HG03442 (cell line): Measurements from ENCODE around the gene KIF13A.
"Not testable (repeated sequence)": the region's sequence is repeated elsewhere in the genome, so short reads cannot be mapped to it uniquely, and the experiment has no call there.

Experiments used
- ATAC-seq: cut with Tn5 transposase; IDR thresholded peaks from one replicate; pipeline ENCODE4 v1.9.1; 2021; ENCODE audit warnings: mild to moderate bottlenecking, moderate library complexity; ENCODE audit not compliant: unreplicated experiment

The KIF13A gene

DNA sequence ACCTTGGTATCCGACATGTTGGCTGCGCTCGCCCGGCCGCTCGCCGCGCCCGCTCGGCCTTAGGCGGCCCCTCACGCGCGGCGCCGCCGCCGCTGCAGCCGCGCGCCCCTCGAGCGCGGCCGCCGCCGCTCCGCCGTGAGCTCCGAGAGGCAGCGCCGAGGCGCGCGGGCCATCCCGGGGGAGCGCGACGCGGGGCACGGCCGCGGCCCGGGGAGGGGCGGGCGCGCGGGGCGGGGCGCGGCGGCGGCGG is at the start of gene KIF13A:
Gene KIF13A (minus strand): TSS at position 189 of the 250 bp plus-strand sequence. CDS start 172 bp downstream, at position 17.
- peak; percentile 23 for ATAC-seq

DNA sequence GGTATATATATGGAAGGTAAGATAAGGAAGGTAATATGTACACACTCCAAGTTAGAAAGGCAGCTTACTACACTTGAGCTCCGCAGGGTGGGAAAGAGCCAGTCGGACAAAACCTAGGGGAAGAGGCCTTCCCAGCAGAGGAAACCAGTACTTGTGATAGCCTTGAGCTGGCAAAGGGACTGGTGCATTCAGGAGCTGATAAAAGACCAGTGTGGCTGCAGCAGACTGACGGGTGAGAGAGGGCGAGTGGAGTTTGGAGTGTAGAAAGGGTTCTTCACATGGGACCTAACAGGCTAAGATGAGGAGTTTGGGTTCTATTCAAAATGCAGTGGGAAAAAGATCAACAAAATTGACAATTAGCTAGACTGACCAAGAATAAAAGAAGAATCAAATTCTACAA is 49.3 kb upstream of the KIF13A start:
- no peak for ATAC-seq

DNA sequence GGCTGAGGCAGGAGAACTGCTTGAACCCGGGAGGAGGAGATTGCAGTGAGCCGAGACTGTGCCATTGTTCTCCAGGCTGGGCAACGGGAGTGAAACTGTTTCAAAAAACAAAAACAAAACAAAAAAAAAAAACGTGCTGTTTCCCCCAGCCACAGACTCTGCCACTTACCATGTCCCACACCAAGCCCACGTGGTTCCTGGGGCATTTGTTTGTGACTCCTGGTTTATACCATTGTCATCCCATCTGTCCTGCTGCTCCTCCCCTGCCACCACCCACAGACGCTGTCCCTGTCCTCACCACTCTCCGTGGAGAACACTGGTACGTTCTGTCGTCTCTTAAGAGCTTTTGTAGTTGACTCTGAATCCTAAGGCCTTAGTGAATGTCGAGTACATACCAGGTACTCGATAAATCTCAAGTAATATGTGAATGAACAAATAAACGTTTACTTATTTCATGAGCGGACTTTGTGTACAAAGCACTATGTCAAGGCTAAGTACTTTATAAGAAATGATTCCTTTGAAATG is 48.0 kb upstream of the KIF13A start:
- ATAC-seq = no peak

DNA sequence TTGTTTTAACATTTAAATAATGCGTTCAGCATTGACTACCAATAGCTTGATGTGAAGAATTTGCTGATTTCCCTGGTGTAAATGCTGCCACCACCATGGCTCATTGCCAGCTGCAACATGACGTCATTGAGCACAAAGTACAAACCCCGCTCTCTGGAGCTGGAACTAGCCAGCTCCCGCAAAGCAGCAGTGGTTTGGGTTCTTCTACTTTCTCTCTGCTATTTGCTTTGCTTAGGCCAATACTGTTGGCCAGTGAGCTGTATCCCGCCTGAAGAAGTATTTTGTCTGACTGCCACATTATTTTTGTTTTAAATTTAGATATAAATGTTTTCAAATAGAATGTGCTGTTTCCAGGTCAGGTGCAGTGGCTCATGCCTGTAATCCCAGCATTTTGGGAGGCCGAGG is 47.4 kb upstream of the KIF13A start:
- no peak for ATAC-seq

DNA sequence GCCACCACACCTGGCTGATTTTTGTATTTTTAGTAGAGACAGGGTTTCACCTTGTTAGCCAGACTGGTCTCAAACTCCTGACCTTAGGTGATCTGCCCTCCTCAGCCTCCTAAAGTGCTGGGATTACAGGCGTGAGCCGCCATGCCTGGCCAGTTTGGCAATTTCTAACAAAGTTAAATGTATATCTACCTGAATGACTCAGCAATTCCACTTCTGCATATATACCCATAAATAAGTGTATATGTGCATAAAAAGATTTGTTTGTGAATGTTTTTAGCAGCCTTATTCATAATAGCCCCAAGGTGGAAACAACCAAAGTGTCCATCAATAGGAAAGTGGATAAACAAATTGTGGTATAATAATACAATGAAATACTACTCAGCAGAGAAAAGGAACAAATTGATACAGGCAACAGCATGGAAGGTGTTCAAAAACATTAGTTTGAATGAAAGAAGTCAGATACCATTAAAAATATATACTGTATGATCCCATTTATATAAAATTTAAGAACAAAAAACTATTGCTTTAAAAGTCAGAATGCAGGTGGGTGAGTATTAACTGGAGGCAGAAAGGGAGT is 44.3 kb upstream of the KIF13A start:
- no peak for ATAC-seq

DNA sequence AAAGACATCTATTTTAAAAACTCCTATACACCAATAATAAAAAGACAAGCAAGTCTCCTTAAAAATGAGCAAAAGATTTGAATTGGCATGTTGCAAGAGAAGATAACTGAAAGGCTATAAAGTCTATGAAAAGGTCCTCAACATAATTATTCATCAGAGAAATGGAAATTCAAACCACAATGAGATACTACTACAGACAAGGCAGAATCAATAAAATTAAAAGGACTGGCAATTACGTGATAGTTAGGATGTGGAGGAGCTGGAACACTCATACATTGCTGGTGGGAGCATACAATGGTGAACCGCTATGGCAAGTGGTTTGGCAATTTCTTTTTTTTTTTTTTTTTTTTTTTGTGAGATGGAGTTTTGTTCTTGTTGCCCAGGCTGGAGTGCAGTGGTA is 43.8 kb upstream of the KIF13A start:
- ATAC-seq = no peak

DNA sequence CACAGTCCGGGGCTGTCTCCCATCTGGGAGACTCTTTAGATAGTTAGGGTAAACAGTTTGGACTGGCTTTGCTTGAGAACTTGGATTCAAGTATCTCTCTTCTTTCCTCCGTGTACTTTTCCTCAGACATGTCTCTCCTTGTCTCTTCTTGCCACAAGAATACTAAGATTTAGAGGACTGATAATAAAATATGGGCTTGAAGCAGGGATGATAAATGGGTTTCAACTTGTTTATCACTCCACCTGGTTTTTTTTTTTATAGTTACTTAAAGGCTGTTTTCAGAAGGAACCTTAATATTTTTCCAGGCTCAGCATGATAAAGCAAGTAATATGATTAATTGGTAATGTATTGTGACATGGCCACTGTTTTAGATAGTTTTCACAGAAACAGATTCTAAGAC is 40.9 kb upstream of the KIF13A start:
- no peak for ATAC-seq

DNA sequence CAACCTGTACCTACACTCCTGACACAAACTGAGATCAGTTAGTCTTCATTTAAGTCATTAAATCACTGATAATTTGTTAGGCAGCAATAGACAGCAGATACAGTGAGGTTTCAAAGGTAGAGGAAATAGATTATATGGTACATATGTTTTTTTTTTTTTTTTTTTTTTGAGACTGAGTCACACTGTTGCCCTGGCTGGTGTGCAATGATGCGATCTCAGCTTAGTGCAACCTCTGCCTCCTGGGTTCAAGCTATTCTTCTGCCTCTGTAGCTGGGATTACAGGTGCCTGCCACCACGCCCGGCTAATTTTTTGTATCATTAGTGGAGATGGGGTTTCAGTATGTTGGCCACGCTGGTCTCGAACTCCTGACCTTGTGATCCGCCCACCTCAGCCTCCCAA is 38.2 kb upstream of the KIF13A start:
- ATAC-seq = no peak

DNA sequence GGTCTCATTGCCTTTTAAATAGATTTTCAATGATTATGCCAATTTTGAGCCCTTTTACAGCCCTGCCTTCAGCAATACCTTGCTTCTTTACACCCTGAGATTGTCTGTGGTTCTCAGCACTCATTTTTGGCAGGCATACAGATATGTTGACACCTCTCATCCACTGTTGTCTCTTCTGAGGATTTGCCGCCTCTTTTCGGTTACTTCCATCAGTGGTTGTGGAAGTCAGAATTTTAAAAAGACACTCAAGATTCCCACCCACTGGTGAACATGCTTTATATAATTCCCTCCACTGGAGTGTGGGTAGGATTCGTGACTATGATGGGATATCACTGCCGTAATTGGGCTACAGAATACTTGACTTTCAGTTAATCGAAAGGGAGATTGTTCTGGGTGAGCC is 37.4 kb upstream of the KIF13A start:
- no peak for ATAC-seq

DNA sequence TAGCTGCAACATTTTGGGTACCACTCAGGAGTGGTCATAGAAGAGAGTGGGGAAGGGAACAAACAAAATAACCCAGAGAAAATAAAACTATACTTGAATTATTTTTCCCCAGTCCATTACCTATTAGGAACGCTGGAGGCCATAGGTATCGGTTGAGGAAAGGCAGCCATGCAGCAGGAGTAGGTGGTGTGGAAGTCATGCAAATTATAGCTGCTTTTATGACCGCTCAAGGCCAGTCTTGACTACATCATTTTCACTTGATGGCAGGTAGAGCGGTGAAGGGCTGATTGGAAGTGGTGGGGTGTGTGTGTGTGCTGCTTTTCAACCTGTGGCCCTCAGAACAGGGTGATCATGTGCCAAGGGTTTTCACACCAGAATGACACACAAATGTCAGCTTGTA is 36.5 kb upstream of the KIF13A start:
- ATAC-seq = no peak

DNA sequence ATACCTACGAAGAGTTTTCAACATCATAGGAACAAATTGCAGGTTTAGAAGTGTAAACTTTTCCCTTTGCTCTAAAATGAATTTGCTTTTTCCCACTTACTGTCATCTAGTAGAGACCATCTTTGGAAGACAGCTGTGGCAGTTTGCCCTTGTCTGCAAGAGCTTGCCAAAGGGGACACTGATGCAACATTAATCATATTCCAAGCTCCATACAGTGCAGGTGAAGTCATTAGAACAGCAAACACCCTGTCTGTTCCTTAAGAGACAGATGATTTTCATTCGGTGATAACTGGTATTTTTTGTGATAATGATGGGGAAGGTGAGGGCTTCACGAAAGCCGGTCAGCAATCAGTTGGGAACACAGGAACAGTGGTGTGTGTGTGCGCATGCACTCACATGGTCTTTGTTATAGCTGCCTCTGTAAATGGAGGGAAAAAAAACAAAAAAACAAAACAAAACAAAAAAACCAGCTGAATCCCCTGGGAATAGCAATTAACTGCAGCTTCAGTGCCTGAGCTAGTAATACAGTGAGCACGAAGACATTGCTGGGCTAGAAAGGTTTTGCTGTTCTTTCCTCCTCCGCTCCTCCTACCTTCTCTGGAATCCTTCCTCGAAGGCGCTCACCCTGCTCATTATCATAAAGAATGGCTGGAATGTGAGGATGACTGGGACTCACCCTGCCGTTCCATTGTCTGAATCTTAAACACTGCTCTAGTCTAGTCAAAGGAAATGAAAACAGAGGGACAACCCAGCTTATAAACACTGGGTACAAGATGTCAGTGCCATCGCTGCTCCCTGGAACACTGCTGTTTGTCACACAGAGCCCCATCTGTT is 35.2 kb upstream of the KIF13A start:
- ATAC-seq = no peak

DNA sequence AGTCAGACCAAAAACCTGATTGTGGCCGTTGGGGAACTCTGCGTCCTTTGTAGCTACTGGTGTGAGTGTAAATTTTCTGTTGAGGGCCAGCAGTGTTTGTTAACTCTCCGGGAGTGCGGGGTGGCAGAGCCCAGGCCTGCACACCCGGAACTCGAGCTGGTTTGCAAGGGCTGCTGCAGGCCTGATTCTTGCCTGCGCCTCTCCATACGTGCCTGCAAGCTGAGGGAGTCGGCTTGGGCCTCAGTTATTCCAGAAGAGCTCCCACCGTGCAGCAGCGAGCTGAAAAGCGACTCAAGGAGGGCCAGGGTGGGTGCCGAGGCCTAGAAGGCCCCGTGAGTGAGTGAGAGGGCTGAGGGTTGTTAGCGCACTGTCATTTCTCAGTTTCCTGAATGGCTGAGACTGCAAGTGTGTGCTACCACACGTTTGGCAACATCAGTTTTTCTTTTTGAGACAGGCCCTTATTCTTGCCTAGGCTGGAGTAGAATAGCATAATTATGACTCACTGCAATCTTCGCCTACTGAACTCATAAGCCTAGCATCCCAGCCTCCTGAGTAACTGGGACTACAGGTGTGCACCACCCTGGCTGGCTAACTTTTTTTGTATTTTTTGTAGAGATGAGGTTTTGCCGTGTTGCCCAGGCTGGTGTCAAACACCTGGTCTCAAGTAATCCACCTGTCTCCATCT is 33.9 kb upstream of the KIF13A start:
- ATAC-seq = no peak

DNA sequence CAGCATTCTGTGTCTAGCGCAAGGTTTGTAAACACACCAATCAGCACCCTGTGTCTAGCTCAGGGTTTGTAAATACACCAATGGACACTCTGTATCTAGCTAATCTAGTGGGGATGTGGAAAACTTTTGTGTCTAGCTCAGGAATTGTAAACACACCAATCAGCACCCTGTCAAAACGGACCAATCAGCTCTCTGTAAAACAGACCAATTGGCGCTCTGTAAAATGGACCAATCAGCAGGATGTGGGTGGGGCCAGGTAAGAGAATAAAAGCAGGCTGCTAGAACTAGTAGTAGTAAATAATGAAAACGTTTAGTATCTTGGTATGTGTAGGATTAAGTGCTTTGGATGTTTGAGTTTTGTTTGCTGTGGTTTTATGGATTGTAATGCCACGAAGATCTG is 33.1 kb upstream of the KIF13A start:
- not testable (repeated sequence) for ATAC-seq

DNA sequence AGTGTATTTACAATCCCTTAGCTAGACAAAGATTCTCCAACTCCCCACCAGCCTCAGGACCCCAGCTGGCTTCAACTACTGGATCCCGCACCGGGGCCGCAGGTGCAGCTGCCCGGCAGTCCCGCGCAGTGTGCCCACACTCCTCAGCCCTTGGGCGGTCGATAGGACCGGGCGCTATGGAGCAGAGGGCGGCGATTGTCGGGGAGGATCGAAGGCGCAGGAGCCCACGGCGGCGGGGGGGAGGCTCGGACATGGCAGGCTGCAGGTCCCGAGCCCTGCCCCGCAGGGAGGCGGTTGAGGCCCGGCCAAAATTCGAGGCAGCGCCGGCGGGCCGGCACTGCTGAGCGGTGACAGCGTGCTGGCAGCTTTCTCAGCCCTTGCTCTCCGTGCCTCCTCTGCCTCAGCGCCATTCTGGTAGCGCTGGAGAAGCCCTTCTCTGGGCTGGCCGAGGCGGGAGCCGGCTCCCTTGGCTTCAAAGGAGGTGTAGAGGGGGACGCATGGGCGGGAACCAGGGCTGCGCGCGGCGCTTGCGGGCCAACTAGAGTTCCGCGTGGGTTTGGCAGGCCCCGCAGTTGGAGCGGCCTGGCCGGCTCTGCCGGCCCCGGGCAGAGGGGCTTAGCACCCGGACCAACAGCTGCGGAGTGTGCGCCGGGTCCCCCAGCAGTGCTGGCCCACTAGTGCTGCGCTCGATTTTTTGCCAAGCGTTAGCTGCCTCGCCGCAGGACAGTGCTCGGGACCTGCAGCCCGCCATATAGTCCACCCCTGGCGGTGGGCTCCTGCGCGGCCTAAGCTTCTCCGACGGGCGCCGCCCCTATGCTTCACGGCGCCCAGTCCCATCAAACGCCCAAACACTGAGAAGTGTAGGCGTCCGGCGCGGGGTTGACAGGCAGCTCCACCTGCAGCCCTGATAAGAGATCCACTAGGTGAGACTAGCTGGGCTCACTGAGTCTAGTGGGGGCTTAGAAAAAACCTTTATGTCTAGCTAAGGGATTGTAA is 32.4 kb upstream of the KIF13A start:
- ATAC-seq = no peak

DNA sequence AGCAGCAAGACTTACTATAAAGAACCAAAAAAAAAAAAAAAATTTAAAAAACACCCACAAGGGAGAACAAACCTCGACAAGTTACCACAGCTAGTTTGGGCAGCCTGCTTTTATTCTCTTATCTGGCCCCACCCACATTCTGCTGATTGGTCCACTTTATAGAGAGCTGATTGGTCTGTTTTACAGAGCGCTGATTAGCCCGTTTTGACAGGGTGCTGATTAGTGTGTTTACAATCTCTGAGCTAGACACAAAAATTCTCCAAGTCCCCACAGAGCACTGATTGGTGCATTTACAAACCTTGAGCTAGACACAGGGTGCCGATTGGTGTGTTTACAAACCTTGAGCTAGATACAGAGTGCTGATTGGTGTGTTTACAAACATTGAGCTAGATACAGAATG is 31.7 kb upstream of the KIF13A start:
- not testable (repeated sequence) for ATAC-seq

DNA sequence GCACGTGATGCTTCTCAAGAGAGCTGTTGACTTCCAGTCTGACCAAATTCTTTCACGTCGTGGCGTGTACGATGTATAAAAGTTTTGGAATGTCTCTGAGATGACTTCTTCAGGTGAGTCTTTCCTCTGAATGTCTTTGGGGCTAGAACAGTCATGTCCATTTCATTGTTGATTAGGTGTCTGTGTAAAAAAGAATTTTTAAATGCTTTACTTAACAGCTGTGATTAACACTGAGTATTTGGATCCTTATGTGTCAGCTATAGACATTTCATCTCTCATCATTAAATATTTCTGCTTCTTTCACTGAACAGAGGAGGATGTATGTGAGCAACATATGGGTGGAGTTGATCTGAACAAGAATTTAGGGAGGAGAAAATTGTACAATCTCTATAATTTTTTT is 29.3 kb upstream of the KIF13A start:
- ATAC-seq = no peak

DNA sequence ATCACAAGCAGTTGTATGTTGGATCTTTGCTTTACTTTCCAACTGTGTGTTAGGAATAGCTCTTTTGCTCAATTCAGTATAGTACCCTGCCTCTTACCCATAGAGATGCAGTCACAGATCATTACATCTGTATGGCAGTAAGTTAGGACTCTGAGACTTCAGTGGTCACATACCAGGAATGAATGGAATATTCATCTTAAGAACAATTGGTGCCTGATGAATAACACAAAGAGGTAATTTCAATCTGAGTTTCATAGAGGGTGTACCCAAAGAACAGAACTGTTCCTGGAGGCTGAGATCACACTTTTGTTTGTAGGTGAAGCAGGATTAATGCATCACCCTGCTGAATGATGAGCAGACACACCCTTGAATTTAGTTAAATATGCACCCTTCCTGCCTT is 28.7 kb upstream of the KIF13A start:
- ATAC-seq = no peak

DNA sequence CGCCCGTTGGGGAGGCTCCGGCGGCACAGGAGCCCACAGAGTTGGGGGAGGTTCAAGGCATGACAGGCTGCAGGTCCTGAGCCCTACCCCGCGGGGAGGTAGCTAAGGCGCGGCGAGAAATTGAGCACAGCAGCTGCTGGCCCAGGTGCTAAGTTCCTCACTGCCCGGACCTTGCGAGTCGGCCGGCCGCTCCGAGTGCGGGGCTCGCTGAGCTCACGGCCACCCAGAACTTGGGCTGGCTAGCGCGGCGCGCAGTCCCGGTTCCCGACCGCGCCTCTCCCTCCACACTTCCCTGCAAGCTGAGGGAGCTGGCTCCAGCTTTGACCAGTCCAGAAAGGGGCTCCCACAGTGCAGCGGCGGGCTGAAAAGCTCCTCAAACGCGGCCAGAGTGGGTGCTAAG is 23.9 kb upstream of the KIF13A start:
- no peak for ATAC-seq

DNA sequence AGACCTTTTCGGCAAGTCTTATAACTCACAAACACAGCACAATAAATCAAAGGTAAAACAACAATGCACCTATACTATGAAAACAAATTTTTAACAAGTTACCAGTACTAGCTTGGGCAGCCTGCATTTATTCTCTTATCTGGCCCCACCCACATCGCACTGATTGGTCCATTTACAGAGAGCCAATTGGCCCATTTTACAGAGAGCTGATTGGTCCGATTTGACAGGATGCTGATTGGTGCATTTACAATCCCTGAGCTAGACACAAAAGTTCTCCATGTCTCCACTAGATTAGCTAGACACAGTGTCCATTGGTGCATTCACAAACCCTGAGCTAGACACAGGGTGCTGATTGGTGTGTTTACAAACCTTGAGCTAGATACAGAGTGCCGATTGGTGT is 23.1 kb upstream of the KIF13A start:
- not testable (repeated sequence) for ATAC-seq

DNA sequence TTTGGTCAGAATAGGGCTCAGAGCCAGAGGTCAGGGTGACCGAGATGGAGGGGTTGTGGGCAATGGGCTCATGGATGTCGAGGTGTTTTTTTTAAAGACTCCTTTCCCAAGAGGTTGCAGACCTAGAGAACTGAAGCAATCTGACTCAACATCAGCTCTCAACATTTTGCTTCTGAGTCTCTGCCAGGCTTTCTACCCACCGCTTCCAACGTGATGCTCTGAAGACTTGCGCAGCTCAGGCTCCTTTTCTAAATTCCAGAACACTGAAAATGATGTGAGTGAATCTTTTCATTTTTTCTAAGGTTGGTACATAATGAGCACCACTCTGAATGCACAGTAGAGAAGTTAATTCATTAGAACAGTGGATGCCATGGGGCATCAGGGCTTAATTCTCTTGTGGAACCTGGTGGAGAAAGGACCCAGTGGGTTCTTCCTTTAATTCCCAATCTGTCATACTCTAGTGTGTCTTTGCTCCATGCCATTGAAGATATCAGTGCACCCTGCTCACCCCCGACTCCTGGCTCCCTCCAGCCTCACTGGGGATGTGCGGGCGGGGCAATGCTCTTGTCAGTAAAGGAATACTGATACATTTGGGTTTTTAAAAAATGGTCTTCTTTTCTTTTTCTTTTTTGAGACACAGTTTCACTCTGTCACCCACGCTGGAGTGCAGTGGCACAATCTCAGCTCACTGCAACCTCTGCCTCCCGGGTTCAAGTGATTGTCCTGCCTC is 17.0 kb upstream of the KIF13A start:
- no peak for ATAC-seq
